NCI-H2107 treated with DMSO at 0.1 percent for 48 hours (cell line): ENCODE data around the gene TMEM163.
"Not testable (repeated sequence)": the region's sequence is repeated elsewhere in the genome, so short reads cannot be mapped to it uniquely, and the experiment has no call there.

Experiments used
- DNase-seq: peaks from one replicate; lab custom pipeline; 2025; ENCODE audit not compliant: unreplicated experiment; lab: John Stamatoyannopoulos, UW

The TMEM163 gene

GRCh38 chr2:134537702-134538101, 181.1 kb downstream of the TMEM163 start:
- DNase-seq, result no peak

DNA sequence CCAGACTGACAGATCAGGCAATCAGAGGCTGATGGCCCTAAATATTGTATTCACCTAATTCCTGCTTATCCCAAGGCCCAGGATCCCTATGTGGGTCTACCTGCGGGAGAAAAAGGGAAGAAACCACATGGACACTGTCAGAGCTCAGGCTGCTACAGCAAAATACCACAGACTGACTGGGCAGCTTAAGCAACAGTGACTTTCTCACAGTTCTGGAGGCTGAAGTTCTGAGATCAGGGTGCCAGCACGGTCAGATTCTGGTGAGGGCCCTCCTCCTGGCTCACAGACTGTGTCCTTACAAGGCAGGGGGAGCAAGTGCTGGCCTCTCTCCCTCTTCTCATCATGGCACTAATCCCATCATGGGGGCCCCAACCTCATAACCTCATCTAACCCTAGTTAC, 181.7 kb downstream of the TMEM163 start:
- DNase-seq, result no peak

GRCh38 chr2:134536296-134536695, 182.5 kb downstream of the TMEM163 start:
- no peak for DNase-seq

- peak; percentile 3 for DNase-seq
Measured at GRCh38 chr2:134532537-134532936, 186.3 kb downstream of the TMEM163 start.

DNA sequence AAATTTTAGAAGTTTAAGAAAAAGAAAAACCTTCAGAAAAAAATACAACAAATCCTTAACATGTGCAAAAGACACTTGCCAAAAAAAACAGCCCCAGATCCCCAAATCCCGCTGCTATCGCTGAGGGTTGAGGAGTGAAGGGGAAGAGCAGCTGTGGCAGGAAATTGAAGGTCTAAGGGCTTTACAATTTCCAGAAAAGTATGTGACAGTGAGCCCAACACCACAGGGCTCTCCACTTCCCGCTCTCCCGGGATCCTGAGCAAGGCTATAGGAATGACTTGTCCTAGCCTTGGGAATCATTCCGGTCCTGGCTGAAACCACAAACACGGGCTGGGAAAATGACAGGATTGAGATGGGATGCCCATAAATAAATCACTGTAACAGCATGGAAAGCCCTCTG, 191.4 kb downstream of the TMEM163 start:
- DNase-seq, result no peak

DNA sequence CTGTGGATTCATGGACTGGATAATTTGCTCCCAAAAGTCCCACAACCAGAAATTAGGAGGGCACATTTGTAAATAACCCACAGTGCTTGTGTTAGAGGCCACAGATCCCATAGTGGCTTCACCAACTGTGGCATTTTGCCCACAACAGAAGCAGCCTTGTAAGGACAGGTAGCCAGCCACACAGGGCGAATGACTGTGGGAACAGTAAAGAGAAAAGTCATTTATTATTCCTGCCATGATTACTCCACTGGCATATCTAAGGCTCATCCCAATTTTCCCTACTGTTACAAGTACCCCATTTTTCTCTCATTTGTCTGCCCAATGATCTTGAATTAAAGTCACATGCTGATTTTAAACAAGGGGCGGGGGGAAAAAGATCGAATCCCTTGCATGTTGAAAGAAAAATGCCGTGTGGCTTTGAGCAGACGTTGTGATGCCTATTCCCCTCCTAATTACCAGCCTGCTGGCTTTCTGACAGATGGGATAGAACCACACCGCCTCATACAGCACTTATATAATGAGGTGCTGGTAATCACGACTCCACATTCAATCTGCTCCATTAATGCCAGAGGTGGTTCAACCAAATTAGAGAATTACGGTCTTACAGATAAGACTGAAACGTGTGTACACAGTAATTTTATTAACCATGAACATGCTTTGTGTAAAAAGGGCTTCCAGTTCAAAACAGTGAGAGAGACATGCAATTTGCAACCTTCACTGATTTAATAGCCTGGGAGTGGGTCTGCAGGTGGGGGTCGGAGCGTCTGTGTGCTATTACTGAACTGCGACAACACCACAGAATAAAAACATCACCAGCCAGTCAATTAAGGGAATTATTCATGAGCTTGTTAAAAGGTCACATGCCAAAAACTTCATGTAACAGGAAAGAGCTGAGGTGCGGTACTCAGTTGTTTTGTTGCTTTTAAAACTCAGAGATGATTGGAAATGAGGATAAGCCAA, 196.0 kb downstream of the TMEM163 start:
- DNase-seq, result no peak

DNA sequence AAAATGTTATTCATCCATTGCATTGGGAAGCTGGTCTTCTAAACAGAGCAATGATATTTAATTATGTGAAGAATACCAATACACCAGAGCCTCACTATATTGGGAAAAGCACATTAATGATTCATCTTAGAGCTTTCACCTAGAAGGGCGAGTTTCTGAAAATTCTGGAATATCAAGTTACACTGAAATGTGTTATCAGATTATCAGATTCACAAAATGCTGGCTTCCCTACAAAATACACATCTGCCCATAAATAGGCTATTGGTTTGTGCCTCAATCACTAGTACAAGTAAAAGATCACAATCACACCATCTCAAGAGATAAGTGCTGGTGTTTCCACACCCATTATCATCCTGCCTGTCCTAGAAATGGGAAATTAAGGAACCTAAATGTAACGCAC, 200.7 kb downstream of the TMEM163 start:
- no peak for DNase-seq

- no peak for DNase-seq
Measured at GRCh38 chr2:134515137-134515536, 203.7 kb downstream of the TMEM163 start.

GRCh38 chr2:134513465-134513804, 205.4 kb downstream of the TMEM163 start:
- DNase-seq, result no peak

GRCh38 chr2:134512734-134513464, 205.9 kb downstream of the TMEM163 start:
- no peak for DNase-seq

DNA sequence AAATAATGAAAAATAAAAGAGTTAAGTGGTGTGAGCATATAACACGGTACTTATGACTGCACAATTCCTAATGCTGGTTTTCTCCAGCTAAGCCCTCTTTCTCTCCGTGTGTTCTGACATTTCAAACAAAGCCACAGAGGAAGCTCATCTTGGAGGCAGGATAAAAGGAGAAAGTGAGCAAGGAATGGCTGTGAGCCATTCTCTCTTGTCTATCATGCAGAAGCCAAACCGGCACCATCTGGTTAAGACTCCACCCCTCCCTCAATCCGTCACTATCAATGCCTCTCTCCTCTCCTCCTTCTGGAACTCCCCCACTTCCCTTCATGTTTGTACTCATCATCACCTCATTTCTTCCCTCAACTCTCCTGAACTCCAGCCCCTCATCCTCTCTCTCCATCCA, 210.4 kb downstream of the TMEM163 start:
- no peak for DNase-seq

- no peak for DNase-seq
Measured at GRCh38 chr2:134507697-134508096, 211.1 kb downstream of the TMEM163 start.

GRCh38 chr2:134507159-134507558, 211.6 kb downstream of the TMEM163 start:
- DNase-seq, result not testable (repeated sequence)

- no peak for DNase-seq
Measured at GRCh38 chr2:134505446-134505845, 213.4 kb downstream of the TMEM163 start.

GRCh38 chr2:134504586-134505336, 214.0 kb downstream of the TMEM163 start:
- no peak for DNase-seq

DNA sequence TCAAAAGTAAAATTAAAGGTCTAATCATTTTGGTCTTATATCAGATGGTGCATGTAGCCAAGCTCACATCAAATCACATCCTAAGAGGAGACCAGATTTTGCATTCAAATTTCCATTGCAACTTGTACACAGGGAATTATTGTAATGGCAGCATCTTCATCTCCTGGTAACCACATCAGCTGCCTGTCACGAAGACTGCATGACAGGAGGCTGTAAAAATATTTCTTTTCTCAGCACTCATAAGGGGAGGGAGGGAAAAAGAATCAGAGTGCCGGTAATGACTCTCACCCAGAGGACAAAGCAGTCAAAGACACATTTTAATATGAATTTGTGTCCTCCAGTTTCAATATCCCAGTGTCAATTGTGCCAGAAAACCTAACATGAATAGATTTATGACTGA, 216.7 kb downstream of the TMEM163 start:
- DNase-seq, result no peak

- no peak for DNase-seq
Measured at GRCh38 chr2:134501476-134502091, 217.2 kb downstream of the TMEM163 start.

DNA sequence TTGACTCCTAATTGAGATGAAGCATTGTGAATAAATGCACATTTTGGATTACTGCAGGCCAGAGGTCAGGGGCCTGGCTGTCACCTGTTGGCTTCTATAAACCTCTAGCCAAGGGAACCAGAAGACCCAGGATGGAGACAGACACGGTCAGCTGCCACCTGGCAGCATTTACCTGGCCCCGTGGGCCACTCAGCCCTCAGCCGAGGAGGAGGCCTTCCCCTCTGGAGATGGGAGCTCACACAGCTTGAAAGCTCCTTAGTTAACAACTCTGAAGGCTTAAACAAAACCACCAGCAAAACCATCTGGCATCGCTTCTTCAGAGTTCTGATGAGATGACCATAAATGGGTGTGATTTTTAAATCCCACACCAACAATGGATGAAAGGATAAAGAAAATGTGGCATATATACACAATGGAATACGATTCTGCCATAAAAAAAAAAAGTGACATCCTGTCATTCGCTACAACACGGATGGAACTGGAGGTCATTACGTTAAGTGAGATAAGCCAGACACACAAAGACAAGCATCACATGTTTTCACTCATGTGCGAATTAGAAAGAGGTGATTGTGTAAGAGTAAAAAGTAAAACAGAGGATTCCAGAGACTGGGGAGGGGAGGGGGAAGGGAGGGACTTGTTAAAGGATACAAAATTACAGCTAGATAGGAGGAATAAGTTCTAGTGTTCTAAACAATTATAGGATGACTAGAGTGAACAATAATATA, 218.4 kb downstream of the TMEM163 start:
- DNase-seq, result no peak

DNA sequence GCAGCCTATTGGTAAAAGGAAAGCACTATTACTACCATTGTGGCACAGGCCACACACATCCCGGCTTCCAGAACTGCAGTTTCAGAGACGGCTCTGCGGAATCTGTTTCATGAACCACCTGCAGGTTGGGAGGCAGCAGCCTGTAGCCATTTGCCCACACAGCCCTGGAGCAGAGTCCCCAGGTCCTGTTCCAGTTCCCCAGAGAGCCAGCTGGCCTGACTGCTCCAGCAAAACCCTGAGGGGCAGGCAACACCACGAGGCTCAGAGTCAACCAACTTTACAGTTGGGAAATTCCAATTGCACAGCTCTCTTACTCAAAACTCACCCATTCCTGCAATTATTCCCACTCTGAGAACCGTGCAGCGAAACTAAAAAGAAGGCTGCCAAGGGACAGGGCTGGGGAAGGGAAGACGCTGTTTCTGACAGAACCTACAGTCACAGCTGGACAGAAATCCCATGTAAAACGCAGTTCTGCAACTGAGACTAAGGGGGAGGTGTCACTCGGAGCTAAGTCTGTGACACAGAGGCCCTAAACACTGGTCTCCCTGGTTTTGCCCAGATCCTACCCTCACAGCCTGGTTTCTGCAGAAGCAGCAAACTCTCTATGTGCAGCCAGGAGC, 219.4 kb downstream of the TMEM163 start:
- DNase-seq, result no peak

- DNase-seq, result no peak
Measured at GRCh38 chr2:134498654-134499053, 220.1 kb downstream of the TMEM163 start.
